ENCODE measurements around the gene PKHD1. TPM values are rescaled to one million over a fixed set of nuclear protein-coding genes. Genes with fewer than 3 reads are reported as not detected.

The PKHD1 gene
- total RNA-seq, 2 donors from 2014 or later, result not detected

DNA sequence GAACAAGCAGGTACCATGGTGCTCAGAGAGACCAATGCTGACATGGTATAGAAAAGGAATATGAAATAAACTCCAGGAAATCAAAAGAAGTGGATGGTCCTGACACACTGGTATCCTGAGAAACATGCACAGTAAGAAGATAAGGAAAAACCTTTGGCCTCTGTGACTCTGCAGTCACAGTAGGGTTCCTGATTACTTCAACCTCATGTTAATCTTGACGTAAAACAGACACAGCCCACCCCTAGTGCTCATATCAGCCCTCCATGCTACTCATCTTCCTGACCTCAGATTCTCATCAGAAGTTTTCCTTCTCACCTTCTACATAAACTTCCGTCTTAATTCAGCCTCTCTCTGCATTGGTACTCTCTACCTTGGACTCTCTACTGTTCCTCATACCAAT, 240.9 kb downstream of the PKHD1 start:
- H3K4me3 ChIP-seq, result no peak overlapping the region
- H3K4me1 ChIP-seq, result no peaks in the 10 kb centered on the region
- H3K27ac ChIP-seq, result no peak overlapping the region
- no peaks in the 10 kb centered on the region for H3K36me3 ChIP-seq
- no peak for DNase-seq (ENCODE audit: low spot score)
- TF ChIP-seq, protein P1, sequence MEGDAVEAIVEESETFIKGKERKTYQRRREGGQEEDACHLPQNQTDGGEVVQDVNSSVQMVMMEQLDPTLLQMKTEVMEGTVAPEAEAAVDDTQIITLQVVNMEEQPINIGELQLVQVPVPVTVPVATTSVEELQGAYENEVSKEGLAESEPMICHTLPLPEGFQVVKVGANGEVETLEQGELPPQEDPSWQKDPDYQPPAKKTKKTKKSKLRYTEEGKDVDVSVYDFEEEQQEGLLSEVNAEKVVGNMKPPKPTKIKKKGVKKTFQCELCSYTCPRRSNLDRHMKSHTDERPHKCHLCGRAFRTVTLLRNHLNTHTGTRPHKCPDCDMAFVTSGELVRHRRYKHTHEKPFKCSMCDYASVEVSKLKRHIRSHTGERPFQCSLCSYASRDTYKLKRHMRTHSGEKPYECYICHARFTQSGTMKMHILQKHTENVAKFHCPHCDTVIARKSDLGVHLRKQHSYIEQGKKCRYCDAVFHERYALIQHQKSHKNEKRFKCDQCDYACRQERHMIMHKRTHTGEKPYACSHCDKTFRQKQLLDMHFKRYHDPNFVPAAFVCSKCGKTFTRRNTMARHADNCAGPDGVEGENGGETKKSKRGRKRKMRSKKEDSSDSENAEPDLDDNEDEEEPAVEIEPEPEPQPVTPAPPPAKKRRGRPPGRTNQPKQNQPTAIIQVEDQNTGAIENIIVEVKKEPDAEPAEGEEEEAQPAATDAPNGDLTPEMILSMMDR (IDR thresholded peaks at IDR 0.05), result no peak
- H3K9me3 ChIP-seq, result no peaks in the 10 kb centered on the region
- H3K27me3 ChIP-seq, result no peaks in the 10 kb centered on the region

DNA sequence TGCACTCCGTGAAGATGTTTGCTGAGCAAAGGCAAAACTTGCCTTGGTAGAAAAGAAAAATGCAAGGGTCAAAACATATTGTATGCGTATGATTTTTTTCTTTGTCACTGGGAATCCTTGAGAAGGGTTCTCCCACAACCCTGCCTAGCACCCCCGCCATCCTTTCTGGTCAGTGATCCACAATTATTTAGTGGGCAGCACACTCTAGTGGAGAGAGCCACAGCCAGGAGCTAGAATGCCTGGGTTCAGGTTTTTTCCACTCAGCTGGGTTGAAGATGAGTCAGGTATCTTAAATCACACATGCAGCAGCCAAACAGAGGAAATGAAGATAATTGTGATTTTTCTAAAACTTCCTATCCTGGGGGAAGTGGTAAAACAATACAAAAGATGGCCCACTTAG, 243.1 kb downstream of the PKHD1 start:
- no peak for DNase-seq (ENCODE audit: low spot score)
- no peaks in the 10 kb centered on the region for H3K4me1 ChIP-seq
- no peaks in the 10 kb centered on the region for H3K36me3 ChIP-seq
- no peak overlapping the region for H3K4me3 ChIP-seq
- H3K27ac ChIP-seq, result no peak overlapping the region
- no peaks in the 10 kb centered on the region for H3K27me3 ChIP-seq
- TF ChIP-seq, protein P1 (IDR thresholded peaks at IDR 0.05), result no peak
- no peaks in the 10 kb centered on the region for H3K9me3 ChIP-seq

DNA sequence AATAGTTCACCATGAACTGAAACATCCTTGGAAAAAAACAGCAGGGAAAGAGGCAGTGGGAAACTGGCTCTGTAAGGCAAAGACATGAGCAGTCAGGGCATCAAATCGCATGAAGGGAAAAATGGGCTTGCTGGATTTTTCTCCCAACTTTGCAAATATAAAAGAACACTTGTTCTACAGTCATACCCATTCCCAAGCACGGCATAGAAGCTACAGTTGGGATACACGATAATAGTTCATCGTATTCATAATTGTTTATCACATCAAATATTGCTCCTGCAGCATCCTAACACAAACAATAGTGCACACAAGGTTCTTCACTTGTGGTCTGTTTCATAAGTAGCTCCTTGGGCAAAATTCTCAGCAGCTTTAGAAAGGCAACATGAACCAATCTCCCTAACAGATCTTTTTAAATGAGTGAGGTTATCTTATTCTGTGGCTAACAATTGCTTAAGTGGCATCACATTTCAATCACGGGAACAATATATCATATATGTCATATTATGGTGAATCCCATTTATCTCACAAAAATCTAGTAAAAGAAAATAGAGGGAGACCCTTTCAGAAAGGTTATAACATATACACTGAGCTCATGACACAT, 243.9 kb downstream of the PKHD1 start:
- H3K36me3 ChIP-seq, result no peaks in the 10 kb centered on the region
- TF ChIP-seq, protein P1 (IDR thresholded peaks at IDR 0.05), result no peak
- H3K4me1 ChIP-seq, result no peaks in the 10 kb centered on the region
- no peaks in the 10 kb centered on the region for H3K9me3 ChIP-seq
- no peaks in the 10 kb centered on the region for H3K27me3 ChIP-seq
- H3K4me3 ChIP-seq, result no peak overlapping the region
- H3K27ac ChIP-seq, result no peak overlapping the region
- no peak for DNase-seq (ENCODE audit: low spot score)

DNA sequence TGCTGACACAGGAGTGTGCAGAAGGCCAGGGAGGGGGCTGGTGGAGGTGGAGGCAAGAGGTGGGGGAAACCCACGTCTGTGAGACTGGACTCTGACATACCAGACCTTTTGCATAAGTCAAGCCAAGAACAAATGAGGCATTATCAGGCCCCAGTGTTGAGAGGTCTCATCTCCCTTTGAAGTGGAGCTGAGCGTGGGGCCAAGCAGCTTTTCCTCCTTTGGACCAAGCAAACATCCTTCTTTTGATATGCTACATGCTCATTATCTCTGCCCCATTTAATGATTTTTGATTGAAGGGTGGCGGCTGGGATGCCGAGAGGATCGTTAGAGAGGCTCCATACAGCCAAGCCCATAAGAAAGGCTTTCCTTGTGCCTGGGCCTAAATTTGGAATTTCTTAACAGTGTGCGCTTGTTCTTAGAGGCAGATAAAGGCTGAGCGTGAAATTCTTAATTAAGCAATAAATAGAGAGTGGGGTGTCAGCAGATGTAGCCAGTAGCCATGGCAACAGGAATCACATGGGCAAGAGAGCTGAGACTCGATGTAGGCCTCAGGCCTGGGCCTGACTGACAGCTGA, 244.5 kb downstream of the PKHD1 start:
- no peak for DNase-seq (ENCODE audit: low spot score)
- no peak overlapping the region for H3K27ac ChIP-seq
- H3K27me3 ChIP-seq, result no peaks in the 10 kb centered on the region
- H3K36me3 ChIP-seq, result no peaks in the 10 kb centered on the region
- H3K9me3 ChIP-seq, result no peaks in the 10 kb centered on the region
- TF ChIP-seq, protein P1 (IDR thresholded peaks at IDR 0.05), result no peak
- H3K4me1 ChIP-seq, result no peaks in the 10 kb centered on the region
- H3K4me3 ChIP-seq, result no peak overlapping the region

DNA sequence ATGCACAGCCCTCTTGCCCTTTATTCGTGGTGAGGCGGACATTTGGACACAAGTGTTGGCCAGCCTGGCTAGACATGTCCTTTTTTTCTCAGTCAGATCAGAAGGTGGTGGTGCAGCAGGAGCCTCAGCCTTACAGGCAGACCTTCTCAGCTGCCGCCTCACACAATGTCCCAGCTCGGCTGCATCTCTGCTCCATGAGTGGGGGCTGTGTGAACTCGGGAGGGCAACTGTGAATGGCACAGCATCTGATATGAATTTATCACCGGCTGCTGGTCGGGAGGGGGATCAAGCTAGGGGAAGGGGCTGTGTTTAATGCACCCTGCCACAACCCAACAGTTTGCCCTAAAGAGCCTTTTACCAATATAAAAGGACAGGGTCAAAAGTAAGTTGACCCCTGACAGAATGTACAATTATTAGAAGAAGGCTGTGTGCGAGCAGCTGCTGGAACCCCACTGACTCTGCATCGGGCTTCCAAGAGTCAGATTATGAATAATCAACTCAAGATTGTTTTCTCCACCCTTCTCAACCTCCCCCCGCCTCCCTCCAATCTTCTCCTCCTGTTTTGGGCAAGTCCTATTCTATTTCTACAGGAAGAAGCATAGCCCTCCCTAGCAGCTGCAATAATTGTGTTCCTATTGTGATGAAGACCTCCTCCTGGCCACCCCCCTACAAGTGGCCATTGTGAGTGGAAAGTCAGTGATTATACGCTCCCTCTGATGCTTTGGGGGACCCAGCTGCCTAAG, 245.2 kb downstream of the PKHD1 start:
- H3K9me3 ChIP-seq, result no peaks in the 10 kb centered on the region
- H3K4me3 ChIP-seq, result no peak overlapping the region
- H3K4me1 ChIP-seq, result no peaks in the 10 kb centered on the region
- TF ChIP-seq, protein P1 (IDR thresholded peaks at IDR 0.05), result no peak
- no peaks in the 10 kb centered on the region for H3K27me3 ChIP-seq
- no peaks in the 10 kb centered on the region for H3K36me3 ChIP-seq
- DNase-seq (ENCODE audit: low spot score), result no peak
- no peak overlapping the region for H3K27ac ChIP-seq

Data from right atrium auricular region (tissue), 2 donors.